HepG2 (cell line): ENCODE results near the gene CACNG8. TPM values are rescaled to one million over a fixed set of nuclear protein-coding genes. Genes with fewer than 3 reads are reported as not detected.

Source experiments
- ATAC-seq: fragments of 200-7000 bp; cut with Tn5 transposase; 3 replicates; pipeline ENCODE4 v1.9.1; 2020; ENCODE audit warnings: mild to moderate bottlenecking, moderate library complexity
- BruUV-seq: library from RNA; stranded (reverse); fragments of 400-500 nt; replicated peaks from 2 replicates; lab custom pipeline; 2021; lab: Mats Ljungman, UMichigan
- CTCF ChIA-PET: fragments of 300-600 bp; formaldehyde crosslinking; extraction: SDS; loops from one replicate; lab custom pipeline; 2021; ENCODE audit warnings: low total read pairs, inconsistent platforms, low intra/inter-chr PET ratio; lab: Yijun Ruan, JAX
- POLR2A ChIA-PET: fragments of 350-600 bp; sonication (Branson Sonifier 250); formaldehyde crosslinking; loops from one replicate; lab custom pipeline; 2020; ENCODE audit warnings: antibody characterized with exemption, inconsistent platforms; lab: Yijun Ruan, JAX
- DNase-seq: peaks from one replicate; pipeline ENCODE4 v3.0.0-alpha.2; 2015; ENCODE audit warnings: low spot score
- FAIRE-seq: peaks from 3 replicates; lab custom pipeline; 2011; peaks lifted over from hg19 to GRCh38; lab: Jason Lieb, UNC
- H2AFZ ChIP-seq: one replicate; pipeline ENCODE4 v1.6.1; 2011; ENCODE audit warnings: low read length, inconsistent platforms
- H3K27ac ChIP-seq: fragments of 300-600 bp; 3 replicates; pipeline ENCODE4 v1.8.0; 2011; ENCODE audit warnings: mixed run types, mild to moderate bottlenecking, mixed read lengths, low read length, inconsistent platforms; ENCODE audit not compliant: insufficient read depth; ENCODE audit errors: extremely low read length
- H3K27me3 ChIP-seq, 2 experiments: fragments of 200-600 bp in 1 of 2; 2 replicates in 1 of 2; 3 replicates in 1 of 2; pipeline versions ENCODE4 v1.6.0 to v1.8.0; 2011; ENCODE audit warnings: low read length in 2 of 2, mild to moderate bottlenecking in 2 of 2, moderate library complexity in 2 of 2, inconsistent platforms in 1 of 2; ENCODE audit not compliant: insufficient read depth in 2 of 2, control insufficient read depth in 1 of 2
- H3K36me3 ChIP-seq, 2 experiments: fragments of 200-600 bp in 1 of 2; replicated peaks in 1 of 2; 2 replicates in 1 of 2; 3 replicates in 1 of 2; pipeline versions ENCODE4 v1.5.1 to v1.8.0; 2011; ENCODE audit warnings: low read length in 2 of 2, inconsistent platforms in 1 of 2; ENCODE audit not compliant: insufficient read depth in 2 of 2, control insufficient read depth in 1 of 2
- H3K4me1 ChIP-seq: 2 replicates; pipeline ENCODE4 v1.5.1; 2012; ENCODE audit warnings: low read length, inconsistent platforms; ENCODE audit not compliant: insufficient read depth
- H3K4me2 ChIP-seq: 2 replicates; pipeline ENCODE4 v1.6.0; 2011; ENCODE audit warnings: low read depth, low read length, inconsistent platforms
- H3K4me3 ChIP-seq, 3 experiments: fragments of 200-600 bp in 1 of 3; sonication (generic), shearing (Covaris generic) in 1 of 3; replicated peaks in 1 of 3; 2 replicates each; pipeline ENCODE4 v1.5.1; 2011 to 2016; ENCODE audit warnings: low read length in 3 of 3, inconsistent platforms in 2 of 3, low read depth in 2 of 3, mild to moderate bottlenecking in 2 of 3, control low read depth in 1 of 3, mixed read lengths in 1 of 3; ENCODE audit not compliant: insufficient read depth in 1 of 3
- H3K79me2 ChIP-seq: one replicate; pipeline ENCODE4 v1.6.1; 2011; ENCODE audit warnings: low read length, inconsistent platforms; ENCODE audit not compliant: insufficient read depth
- H3K9ac ChIP-seq: 2 replicates; pipeline ENCODE4 v1.6.0; 2011; ENCODE audit warnings: mild to moderate bottlenecking, low read depth, low read length, inconsistent platforms; ENCODE audit not compliant: insufficient read depth
- H3K9me3 ChIP-seq: 2 replicates; pipeline ENCODE4 v1.5.1; 2012; ENCODE audit warnings: mild to moderate bottlenecking, low read length
- H4K20me1 ChIP-seq: 2 replicates; pipeline ENCODE4 v1.6.0; 2011; ENCODE audit warnings: inconsistent platforms, mild to moderate bottlenecking, low read length, moderate library complexity; ENCODE audit not compliant: insufficient read depth
- SALL1 ChIP-seq: sonication (generic); formaldehyde crosslinking; IDR thresholded peaks from 2 replicates; pipeline ENCODE4 v1.8.0; 2022; ENCODE audit warnings: mild to moderate bottlenecking, missing genetic modification reagents
- ZBTB3 ChIP-seq: sonication (generic); formaldehyde crosslinking; IDR thresholded peaks from 2 replicates; pipeline ENCODE4 v1.4.0; 2020; ENCODE audit warnings: low read depth, mild to moderate bottlenecking, moderate library complexity, missing genetic modification reagents, borderline replicate concordance
- ZNF614 ChIP-seq: IDR thresholded peaks from 2 replicates; pipeline ENCODE4 v1.6.1; 2018; ENCODE audit warnings: missing biosample characterization, missing genetic modification reagents, inconsistent platforms, borderline replicate concordance
- WGBS: methylation state at CpG from one replicate; pipeline ENCODE4 v1.1.6; 2017; ENCODE audit warnings: low lambda C conversion rate; 5-methylcytosine and 5-hydroxymethylcytosine counted together
- in situ Hi-C: cut with HindIII; loops from 2 replicates; pipeline ENCODE4 v1.10.0; 2017; ENCODE audit warnings: low pct_unique_long_range_greater_than_20kb; ENCODE audit not compliant: extremely low pct_ligation_motif_present
- intact Hi-C: fragments of 100-400 bp; cut with micrococcal nuclease; formaldehyde crosslinking; loops from one replicate; pipeline ENCODE4 v1.10.0; 2022; ENCODE audit not compliant: unreplicated experiment
- polyA plus RNA-seq, 8 experiments: library from polyadenylated mRNA; depleted of rRNA in 3 of 8; stranded (reverse) in 7 of 8; unstranded in 1 of 8; fragments of >200 nt; fragmentation: Illumina TruSeq in 4 of 8; extraction: Trizol in 4 of 8; gene quantifications; 2 replicates each; pipeline versions ENCODE4 v1.2.1 to v1.2.3, GENCODE V29; 2011 to 2016; ENCODE audit warnings: low read depth in 4 of 8, missing spikeins in 1 of 8, mixed read lengths in 1 of 8; ENCODE audit not compliant: insufficient read depth in 1 of 8
- total RNA-seq, 5 experiments: library from RNA; depleted of rRNA; stranded (reverse); fragments of >200 nt; fragmentation: Illumina TruSeq; extraction: Trizol; gene quantifications; 2 replicates each; pipeline ENCODE4 v1.2.3, GENCODE V29; 2016; ENCODE audit warnings: low read depth in 1 of 5
- TF ChIP-seq, protein P1 (sequence below): sonication (generic); formaldehyde crosslinking; IDR thresholded peaks from 2 replicates; pipeline ENCODE4 v1.5.0; 2020; ENCODE audit warnings: mild to moderate bottlenecking, missing genetic modification reagents, borderline replicate concordance
- TF ChIP-seq, protein P2 (sequence below): sonication (generic); formaldehyde crosslinking; IDR thresholded peaks from 2 replicates; pipeline ENCODE4 v1.4.0; 2020; ENCODE audit warnings: missing genetic modification reagents, borderline replicate concordance
- TF ChIP-seq, protein P3 (sequence below), 2 experiments: sonication (generic) in 1 of 2; formaldehyde crosslinking in 1 of 2; IDR thresholded peaks; 2 replicates each; pipeline versions ENCODE4 v1.4.0 to v1.6.1; 2018 to 2020; ENCODE audit warnings: missing genetic modification reagents in 2 of 2, borderline replicate concordance in 1 of 2, low read depth in 1 of 2, mild to moderate bottlenecking in 1 of 2, missing biosample characterization in 1 of 2
- TF ChIP-seq, protein P4 (sequence below): sonication (generic); formaldehyde crosslinking; IDR thresholded peaks from 2 replicates; pipeline ENCODE4 v1.5.0; 2020; ENCODE audit warnings: mild to moderate bottlenecking, missing genetic modification reagents

The CACNG8 gene
- total and polyA plus RNA-seq, 2 of the 13 experiments (the other 11 are each of a cell fraction or from before 2014, with no cell fraction given) = not detected

DNA sequence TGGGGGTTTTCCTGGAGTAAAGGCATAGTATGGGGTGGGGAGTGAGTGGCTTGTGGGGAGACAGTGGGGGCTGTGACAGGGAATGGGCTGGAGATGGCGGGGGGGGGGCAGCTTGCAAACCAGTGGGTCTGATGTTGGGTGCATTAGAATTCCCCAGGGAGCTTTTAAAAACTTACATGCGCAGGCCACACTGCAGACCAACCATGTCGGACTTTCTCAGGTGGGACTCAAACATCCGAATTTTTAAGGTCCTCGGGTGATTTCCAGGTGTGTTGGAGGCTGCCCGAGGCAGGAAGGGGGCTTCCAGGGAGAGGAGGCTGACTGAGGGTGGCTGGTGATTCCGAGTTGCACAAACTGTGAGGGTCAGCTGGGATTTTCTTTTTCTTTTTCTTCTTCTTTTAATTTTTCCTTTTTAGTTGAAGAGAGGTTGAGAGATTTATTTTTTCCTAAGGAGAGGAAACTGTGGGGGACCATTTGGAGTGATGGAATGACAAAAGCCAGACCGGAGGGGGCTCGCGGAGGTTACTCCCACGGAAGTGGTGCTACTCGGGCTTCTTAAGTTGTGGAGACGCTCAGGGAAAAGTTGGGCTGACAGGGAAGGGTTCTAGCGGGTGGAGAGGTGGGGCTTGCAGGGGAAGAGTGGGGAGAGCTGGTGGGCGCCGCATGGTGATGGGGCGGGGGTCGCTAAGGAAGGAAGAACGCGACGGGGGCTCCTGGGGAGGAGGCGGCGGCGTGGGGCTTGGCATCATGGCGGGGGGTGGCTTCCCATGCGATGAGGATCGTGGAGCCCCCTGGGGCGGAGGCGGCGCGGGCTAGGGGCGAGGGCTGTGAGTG lies 997 bp upstream of the CACNG8 start:
- H3K9ac ChIP-seq = no peak overlapping the region
- H3K79me2 ChIP-seq = no peaks in the 10 kb centered on the region
- peaks cover 13 to 50% of the 10 kb centered on the region in 2 experiments; a peak in 4 of 5 replicates for H3K27me3 ChIP-seq
- no peaks in the 10 kb centered on the region for H3K4me1 ChIP-seq
- no peaks in the 10 kb centered on the region for H3K9me3 ChIP-seq
- H3K4me3 ChIP-seq = no peak overlapping the region
- FAIRE-seq = no peak
- in situ Hi-C loops = no loop called here
- no peak for ATAC-seq
- H4K20me1 ChIP-seq = no peaks in the 10 kb centered on the region
- ChIA-PET POLR2A (no interaction called here), CTCF (no interaction called here)
- no TSS peak for BruUV-seq
- DNase-seq = no peak
- no peaks in the 10 kb centered on the region for H3K36me3 ChIP-seq
- intact Hi-C loops = no loop called here
- H3K27ac ChIP-seq = no peak overlapping the region
- H3K4me2 ChIP-seq = no peak overlapping the region
- WGBS = 26% methylated on average over 28 of the region's 32 CpGs
- H2AFZ ChIP-seq = no peak overlapping the region
- TF ChIP-seq, protein P1, sequence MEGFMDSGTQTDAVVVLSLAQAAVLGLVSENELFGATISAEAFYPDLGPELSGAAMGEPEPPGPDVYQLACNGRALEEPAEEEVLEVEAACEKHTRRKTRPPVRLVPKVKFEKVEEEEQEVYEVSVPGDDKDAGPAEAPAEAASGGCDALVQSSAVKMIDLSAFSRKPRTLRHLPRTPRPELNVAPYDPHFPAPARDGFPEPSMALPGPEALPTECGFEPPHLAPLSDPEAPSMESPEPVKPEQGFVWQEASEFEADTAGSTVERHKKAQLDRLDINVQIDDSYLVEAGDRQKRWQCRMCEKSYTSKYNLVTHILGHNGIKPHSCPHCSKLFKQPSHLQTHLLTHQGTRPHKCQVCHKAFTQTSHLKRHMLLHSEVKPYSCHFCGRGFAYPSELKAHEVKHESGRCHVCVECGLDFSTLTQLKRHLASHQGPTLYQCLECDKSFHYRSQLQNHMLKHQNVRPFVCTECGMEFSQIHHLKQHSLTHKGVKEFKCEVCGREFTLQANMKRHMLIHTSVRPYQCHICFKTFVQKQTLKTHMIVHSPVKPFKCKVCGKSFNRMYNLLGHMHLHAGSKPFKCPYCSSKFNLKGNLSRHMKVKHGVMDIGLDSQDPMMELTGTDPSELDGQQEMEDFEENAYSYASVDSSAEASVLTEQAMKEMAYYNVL (CRISPR knock-in tag) = no peak
- TF ChIP-seq, protein P2, sequence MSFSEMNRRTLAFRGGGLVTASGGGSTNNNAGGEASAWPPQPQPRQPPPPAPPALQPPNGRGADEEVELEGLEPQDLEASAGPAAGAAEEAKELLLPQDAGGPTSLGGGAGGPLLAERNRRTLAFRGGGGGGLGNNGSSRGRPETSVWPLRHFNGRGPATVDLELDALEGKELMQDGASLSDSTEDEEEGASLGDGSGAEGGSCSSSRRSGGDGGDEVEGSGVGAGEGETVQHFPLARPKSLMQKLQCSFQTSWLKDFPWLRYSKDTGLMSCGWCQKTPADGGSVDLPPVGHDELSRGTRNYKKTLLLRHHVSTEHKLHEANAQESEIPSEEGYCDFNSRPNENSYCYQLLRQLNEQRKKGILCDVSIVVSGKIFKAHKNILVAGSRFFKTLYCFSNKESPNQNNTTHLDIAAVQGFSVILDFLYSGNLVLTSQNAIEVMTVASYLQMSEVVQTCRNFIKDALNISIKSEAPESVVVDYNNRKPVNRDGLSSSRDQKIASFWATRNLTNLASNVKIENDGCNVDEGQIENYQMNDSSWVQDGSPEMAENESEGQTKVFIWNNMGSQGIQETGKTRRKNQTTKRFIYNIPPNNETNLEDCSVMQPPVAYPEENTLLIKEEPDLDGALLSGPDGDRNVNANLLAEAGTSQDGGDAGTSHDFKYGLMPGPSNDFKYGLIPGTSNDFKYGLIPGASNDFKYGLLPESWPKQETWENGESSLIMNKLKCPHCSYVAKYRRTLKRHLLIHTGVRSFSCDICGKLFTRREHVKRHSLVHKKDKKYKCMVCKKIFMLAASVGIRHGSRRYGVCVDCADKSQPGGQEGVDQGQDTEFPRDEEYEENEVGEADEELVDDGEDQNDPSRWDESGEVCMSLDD (CRISPR knock-in tag) = no peak
- TF ChIP-seq ZBTB3 (no peak), SALL1 (CRISPR knock-in tag) (no peak), ZNF614 (CRISPR knock-in tag) (no peak)
- TF ChIP-seq, protein P3, sequence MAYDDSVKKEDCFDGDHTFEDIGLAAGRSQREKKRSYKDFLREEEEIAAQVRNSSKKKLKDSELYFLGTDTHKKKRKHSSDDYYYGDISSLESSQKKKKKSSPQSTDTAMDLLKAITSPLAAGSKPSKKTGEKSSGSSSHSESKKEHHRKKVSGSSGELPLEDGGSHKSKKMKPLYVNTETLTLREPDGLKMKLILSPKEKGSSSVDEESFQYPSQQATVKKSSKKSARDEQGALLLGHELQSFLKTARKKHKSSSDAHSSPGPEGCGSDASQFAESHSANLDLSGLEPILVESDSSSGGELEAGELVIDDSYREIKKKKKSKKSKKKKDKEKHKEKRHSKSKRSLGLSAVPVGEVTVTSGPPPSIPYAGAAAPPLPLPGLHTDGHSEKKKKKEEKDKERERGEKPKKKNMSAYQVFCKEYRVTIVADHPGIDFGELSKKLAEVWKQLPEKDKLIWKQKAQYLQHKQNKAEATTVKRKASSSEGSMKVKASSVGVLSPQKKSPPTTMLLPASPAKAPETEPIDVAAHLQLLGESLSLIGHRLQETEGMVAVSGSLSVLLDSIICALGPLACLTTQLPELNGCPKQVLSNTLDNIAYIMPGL (CRISPR knock-in tag; IDR thresholded peaks at IDR 0.05; ENCODE audit: borderline replicate concordance in 1 of 2, low read depth in 1 of 2) = no peak
- TF ChIP-seq, protein P4, sequence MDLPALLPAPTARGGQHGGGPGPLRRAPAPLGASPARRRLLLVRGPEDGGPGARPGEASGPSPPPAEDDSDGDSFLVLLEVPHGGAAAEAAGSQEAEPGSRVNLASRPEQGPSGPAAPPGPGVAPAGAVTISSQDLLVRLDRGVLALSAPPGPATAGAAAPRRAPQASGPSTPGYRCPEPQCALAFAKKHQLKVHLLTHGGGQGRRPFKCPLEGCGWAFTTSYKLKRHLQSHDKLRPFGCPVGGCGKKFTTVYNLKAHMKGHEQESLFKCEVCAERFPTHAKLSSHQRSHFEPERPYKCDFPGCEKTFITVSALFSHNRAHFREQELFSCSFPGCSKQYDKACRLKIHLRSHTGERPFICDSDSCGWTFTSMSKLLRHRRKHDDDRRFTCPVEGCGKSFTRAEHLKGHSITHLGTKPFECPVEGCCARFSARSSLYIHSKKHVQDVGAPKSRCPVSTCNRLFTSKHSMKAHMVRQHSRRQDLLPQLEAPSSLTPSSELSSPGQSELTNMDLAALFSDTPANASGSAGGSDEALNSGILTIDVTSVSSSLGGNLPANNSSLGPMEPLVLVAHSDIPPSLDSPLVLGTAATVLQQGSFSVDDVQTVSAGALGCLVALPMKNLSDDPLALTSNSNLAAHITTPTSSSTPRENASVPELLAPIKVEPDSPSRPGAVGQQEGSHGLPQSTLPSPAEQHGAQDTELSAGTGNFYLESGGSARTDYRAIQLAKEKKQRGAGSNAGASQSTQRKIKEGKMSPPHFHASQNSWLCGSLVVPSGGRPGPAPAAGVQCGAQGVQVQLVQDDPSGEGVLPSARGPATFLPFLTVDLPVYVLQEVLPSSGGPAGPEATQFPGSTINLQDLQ (CRISPR knock-in tag) = no peak
